ENCODE results near the gene MVK.

MVK gene

DNA sequence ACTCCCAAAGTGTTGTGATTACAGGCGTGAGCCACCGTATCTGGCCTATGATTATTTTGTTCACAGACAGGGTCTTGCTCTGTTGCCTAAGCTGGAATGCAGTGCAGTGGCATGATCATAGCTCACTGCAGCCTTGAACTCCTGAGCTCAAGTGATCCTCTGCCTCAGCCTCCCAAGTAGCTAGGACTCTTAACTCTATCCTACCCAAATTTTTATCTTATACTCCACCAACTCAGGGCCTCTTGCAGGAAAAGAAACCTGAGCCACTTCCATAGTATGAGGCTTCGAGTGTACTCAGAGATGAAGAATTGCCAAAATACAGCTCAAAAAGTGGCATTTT is 1.1 kb upstream of the MVK start:
- Histone ChIP-seq H3K27ac (peak overlapping the region; percentile 78 to 83), H3K4me1 (peaks cover 0 to 20% (median 19%) of the 10 kb centered on the region in 4 donors), H3K36me3 (peaks cover 16 to 61% (median 23%) of the 10 kb centered on the region in 3 donors), H3K4me3 (peak overlapping the region; percentile 73 to 96), H3K9me3 (no peaks in the 10 kb centered on the region), H3K27me3 (no peaks in the 10 kb centered on the region)
- TF ChIP-seq CTCF (IDR thresholded peaks at IDR 0.05) = no peak
- intact Hi-C loops (cut with DNase I; ENCODE audit: low total_unique reads) = loop anchor here (5.0 kb wide), 1 partner anchor 425 kb away; the partner anchor contains the start of genes ANKRD13A and GIT2
- no peak for DNase-seq

DNA sequence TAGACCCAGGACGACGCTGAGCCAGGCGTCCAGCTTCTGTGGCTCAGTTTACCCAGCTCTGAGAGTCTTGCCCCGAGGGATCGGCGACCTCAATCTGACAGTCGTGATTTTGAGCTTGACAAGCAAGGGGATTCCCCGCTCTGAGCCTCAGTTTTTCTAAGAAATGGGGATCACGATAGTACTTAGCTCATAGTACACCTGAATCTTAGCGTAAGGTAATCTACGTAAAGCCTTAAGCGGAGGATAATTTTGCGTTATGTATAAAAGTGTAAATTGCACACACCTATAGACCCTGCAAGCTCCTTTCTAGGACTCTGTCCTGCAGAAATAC is 285 bp downstream of the MVK start:
- Histone ChIP-seq H3K36me3 (peaks cover 18 to 61% (median 26%) of the 10 kb centered on the region in 3 donors), H3K4me3 (peak overlapping the region; percentile 73 to 96), H3K9me3 (no peaks in the 10 kb centered on the region), H3K4me1 (peaks cover 0 to 20% (median 19%) of the 10 kb centered on the region in 4 donors), H3K27me3 (no peaks in the 10 kb centered on the region), H3K27ac (peak overlapping the region; percentile 60 to 83)
- DNase-seq = no peak
- no peak for TF ChIP-seq CTCF (IDR thresholded peaks at IDR 0.05)
- intact Hi-C loops (cut with DNase I; ENCODE audit: low total_unique reads) = loop anchor here (5.0 kb wide), 1 partner anchor 423 kb away; the partner anchor contains the start of genes ANKRD13A and GIT2

GRCh38 chr12:109575683-109576082 is 2.1 kb downstream of the MVK start:
- H3K9me3 ChIP-seq = no peaks in the 10 kb centered on the region
- no peak overlapping the region for H3K4me3 ChIP-seq
- no peak overlapping the region for H3K27ac ChIP-seq
- intact Hi-C loops (cut with DNase I; ENCODE audit: low total_unique reads) = no loop called here
- TF ChIP-seq CTCF (IDR thresholded peaks at IDR 0.05) = no peak
- H3K4me1 ChIP-seq = peaks cover 0 to 20% (median 19%) of the 10 kb centered on the region in 4 donors
- H3K36me3 ChIP-seq = peaks cover 31 to 61% (median 38%) of the 10 kb centered on the region in 3 donors
- H3K27me3 ChIP-seq = no peaks in the 10 kb centered on the region
- DNase-seq = no peak

GRCh38 chr12:109577311-109577710 is 3.7 kb downstream of the MVK start:
- Histone ChIP-seq H3K4me3 (no peak overlapping the region), H3K4me1 (peaks cover 0 to 20% (median 18%) of the 10 kb centered on the region in 4 donors), H3K36me3 (peaks cover 31 to 68% (median 53%) of the 10 kb centered on the region in 3 donors), H3K27ac (no peak overlapping the region), H3K27me3 (no peaks in the 10 kb centered on the region), H3K9me3 (no peaks in the 10 kb centered on the region)
- no peak for DNase-seq
- no peak for TF ChIP-seq CTCF (IDR thresholded peaks at IDR 0.05)
- intact Hi-C loops (cut with DNase I; ENCODE audit: low total_unique reads) = no loop called here

- H3K4me3 ChIP-seq = no peak overlapping the region
- intact Hi-C loops (cut with DNase I; ENCODE audit: low total_unique reads) = no loop called here
- H3K36me3 ChIP-seq = peaks cover 31 to 70% (median 59%) of the 10 kb centered on the region in 3 donors
- H3K4me1 ChIP-seq = peaks cover 0 to 11% (median 11%) of the 10 kb centered on the region in 4 donors
- H3K27ac ChIP-seq = no peak overlapping the region
- no peak for TF ChIP-seq CTCF (IDR thresholded peaks at IDR 0.05)
- DNase-seq = no peak
- no peaks in the 10 kb centered on the region for H3K27me3 ChIP-seq
- H3K9me3 ChIP-seq = no peaks in the 10 kb centered on the region
These were observed 4.8 kb downstream of the MVK start for GRCh38 chr12:109578330-109578927.

Measured in tibial artery (tissue), 4 donors.